IMR-90 (cell line): ENCODE results near the gene BEGAIN. TPM values are rescaled to one million over a fixed set of nuclear protein-coding genes. Genes with fewer than 3 reads are reported as not detected.

Experiments used
- ATAC-seq: fragments of 200-7000 bp; cut with Tn5 transposase; 2 replicates; pipeline ENCODE4 v1.9.1; 2020; ENCODE audit warnings: low read depth, mild to moderate bottlenecking, moderate library complexity
- BruUV-seq: library from RNA; stranded (reverse); fragments of 400-500 nt; replicated peaks from 2 replicates; lab custom pipeline; 2021; lab: Mats Ljungman, UMichigan
- CTCF ChIA-PET: fragments of 300-600 bp; formaldehyde crosslinking; extraction: SDS; loops from one replicate; lab custom pipeline; 2021; ENCODE audit warnings: antibody characterized with exemption; lab: Yijun Ruan, JAX
- POLR2A ChIA-PET: fragments of 300-600 bp; sonication (Branson Sonifier 250); formaldehyde crosslinking; loops from one replicate; lab custom pipeline; 2022; ENCODE audit warnings: antibody characterized with exemption; ENCODE audit not compliant: unreplicated experiment; lab: Charles Lee
- DNase-seq: peaks from one replicate; pipeline ENCODE4 v3.0.0; 2013
- H2AFZ ChIP-seq: replicated peaks from 2 replicates; pipeline ENCODE3; 2013; ENCODE audit warnings: low read length, mild to moderate bottlenecking; ENCODE audit not compliant: poor library complexity
- H2AK5ac ChIP-seq: 2 replicates; pipeline ENCODE4 v1.6.1; 2013; ENCODE audit warnings: low read depth, low read length, inconsistent platforms
- H2AK9ac ChIP-seq: replicated peaks from 2 replicates; pipeline ENCODE3; 2013; ENCODE audit warnings: mild to moderate bottlenecking, low read depth, low read length, moderate library complexity; ENCODE audit not compliant: poor library complexity
- H2BK120ac ChIP-seq: 2 replicates; pipeline ENCODE4 v1.6.1; 2013; ENCODE audit warnings: low read depth, low read length, inconsistent platforms
- H2BK15ac ChIP-seq: 3 replicates; pipeline ENCODE4 v1.6.1; 2013; ENCODE audit warnings: low read depth, low read length, inconsistent platforms
- H2BK20ac ChIP-seq: 2 replicates; pipeline ENCODE4 v1.6.1; 2013; ENCODE audit warnings: low read depth, mild to moderate bottlenecking, inconsistent platforms, low read length, moderate library complexity
- H2BK5ac ChIP-seq: 2 replicates; pipeline ENCODE4 v1.6.1; 2013; ENCODE audit warnings: mild to moderate bottlenecking, low read depth, low read length, inconsistent platforms; ENCODE audit not compliant: poor library complexity, severe bottlenecking
- H3K14ac ChIP-seq: replicated peaks from 2 replicates; pipeline ENCODE4 v1.6.1; 2013; ENCODE audit warnings: low read depth, low read length, inconsistent platforms
- H3K18ac ChIP-seq: 2 replicates; pipeline ENCODE4 v1.6.1; 2013; ENCODE audit warnings: low read depth, low read length, control low read depth
- H3K23ac ChIP-seq: 2 replicates; pipeline ENCODE4 v1.6.1; 2013; ENCODE audit warnings: low read depth, low read length, inconsistent platforms
- H3K27ac ChIP-seq: 2 replicates; pipeline ENCODE4 v1.5.1; 2013; ENCODE audit warnings: mild to moderate bottlenecking, control low read depth, low read length; ENCODE audit not compliant: insufficient read depth
- H3K27me3 ChIP-seq: 2 replicates; pipeline ENCODE4 v1.6.1; 2013; ENCODE audit warnings: low read length; ENCODE audit not compliant: control insufficient read depth, insufficient read depth
- H3K36me3 ChIP-seq: 2 replicates; pipeline ENCODE4 v1.6.1; 2013; ENCODE audit warnings: low read length, mixed read lengths; ENCODE audit not compliant: control insufficient read depth, insufficient read depth
- H3K4ac ChIP-seq: 2 replicates; pipeline ENCODE4 v1.6.1; 2013; ENCODE audit warnings: low read depth, low read length, inconsistent platforms
- H3K4me1 ChIP-seq: 2 replicates; pipeline ENCODE4 v1.6.1; 2013; ENCODE audit warnings: low read length, mixed read lengths; ENCODE audit not compliant: control insufficient read depth, insufficient read depth
- H3K4me2 ChIP-seq: 2 replicates; pipeline ENCODE4 v1.6.1; 2013; ENCODE audit warnings: low read depth, mild to moderate bottlenecking, control low read depth, low read length, moderate library complexity
- H3K4me3 ChIP-seq: 2 replicates; pipeline ENCODE4 v1.5.1; 2013; ENCODE audit warnings: low read depth, mild to moderate bottlenecking, control low read depth, low read length, moderate library complexity; ENCODE audit not compliant: insufficient read depth
- H3K56ac ChIP-seq: 2 replicates; pipeline ENCODE4 v1.6.1; 2013; ENCODE audit warnings: low read length, inconsistent platforms; ENCODE audit not compliant: insufficient read depth; ENCODE audit errors: extremely low read depth
- H3K79me1 ChIP-seq, 2 experiments: 2 replicates each; pipeline ENCODE4 v1.6.1; 2013; ENCODE audit warnings: low read length in 2 of 2, inconsistent platforms in 1 of 2, low read depth in 1 of 2
- H3K9ac ChIP-seq: 2 replicates; pipeline ENCODE4 v1.6.1; 2013; ENCODE audit warnings: low read depth, low read length, control low read depth
- H3K9me1 ChIP-seq: 2 replicates; pipeline ENCODE4 v1.6.1; 2013; ENCODE audit warnings: low read length, inconsistent platforms; ENCODE audit not compliant: insufficient read depth
- H3K9me3 ChIP-seq: 2 replicates; pipeline ENCODE4 v1.6.1; 2013; ENCODE audit warnings: low read length; ENCODE audit not compliant: control insufficient read depth, insufficient read depth
- H4K20me1 ChIP-seq: 2 replicates; pipeline ENCODE4 v1.6.1; 2013; ENCODE audit warnings: low read length, inconsistent platforms; ENCODE audit not compliant: insufficient read depth
- H4K5ac ChIP-seq: 2 replicates; pipeline ENCODE4 v1.6.1; 2013; ENCODE audit warnings: mild to moderate bottlenecking, low read depth, low read length, control low read depth
- H4K8ac ChIP-seq, 2 experiments: 2 replicates each; pipeline ENCODE4 v1.6.1; 2013; ENCODE audit warnings: low read depth in 2 of 2, low read length in 2 of 2, control low read depth in 1 of 2, inconsistent platforms in 1 of 2
- H4K91ac ChIP-seq: 2 replicates; pipeline ENCODE4 v1.6.1; 2013; ENCODE audit warnings: low read depth, low read length, inconsistent platforms; ENCODE audit not compliant: insufficient read depth
- CEBPB ChIP-seq: IDR thresholded peaks from 2 replicates; pipeline ENCODE4 v1.6.1; 2012; ENCODE audit warnings: low read depth, low read length, improper control_type of control experiment
- CHD1 ChIP-seq: IDR thresholded peaks from 2 replicates; pipeline ENCODE4 v1.6.1; 2012; ENCODE audit warnings: low read depth, low read length, improper control_type of control experiment
- ELK1 ChIP-seq: fragments of 150-350 bp; IDR thresholded peaks from 2 replicates; pipeline ENCODE4 v1.6.1; 2016; ENCODE audit warnings: low read depth, mild to moderate bottlenecking, low read length, moderate library complexity, borderline replicate concordance
- FOS ChIP-seq: fragments of 150-350 bp; IDR thresholded peaks from 2 replicates; pipeline ENCODE4 v1.6.1; 2016; ENCODE audit warnings: low read depth, low read length
- MAFK ChIP-seq: IDR thresholded peaks from 2 replicates; pipeline ENCODE4 v1.6.1; 2012; ENCODE audit warnings: low read depth, low read length, improper control_type of control experiment
- MAZ ChIP-seq: IDR thresholded peaks from 2 replicates; pipeline ENCODE4 v1.6.1; 2012; ENCODE audit warnings: low read depth, mild to moderate bottlenecking, low read length, improper control_type of control experiment, moderate library complexity, borderline replicate concordance
- MXI1 ChIP-seq: IDR thresholded peaks from 2 replicates; pipeline ENCODE4 v1.6.1; 2012; ENCODE audit warnings: low read depth, mild to moderate bottlenecking, low read length, moderate library complexity, borderline replicate concordance
- NFE2L2 ChIP-seq: fragments of 150-350 bp; IDR thresholded peaks from 2 replicates; pipeline ENCODE4 v1.6.1; 2016; ENCODE audit warnings: low read depth, mild to moderate bottlenecking, low read length
- POLR2A ChIP-seq: IDR thresholded peaks from 2 replicates; pipeline ENCODE4 v1.6.1; 2012; ENCODE audit warnings: mild to moderate bottlenecking, low read depth, low read length
- RAD21 ChIP-seq: IDR thresholded peaks from 2 replicates; pipeline ENCODE4 v1.6.1; 2012; ENCODE audit warnings: low read length, improper control_type of control experiment
- RCOR1 ChIP-seq: IDR thresholded peaks from 2 replicates; pipeline ENCODE4 v1.6.1; 2012; ENCODE audit warnings: mild to moderate bottlenecking, low read length, improper control_type of control experiment; ENCODE audit not compliant: insufficient replicate concordance
- RFX5 ChIP-seq: IDR thresholded peaks from 2 replicates; pipeline ENCODE4 v1.8.0; 2012; ENCODE audit warnings: low read depth, mild to moderate bottlenecking, low read length, moderate library complexity
- SMC3 ChIP-seq: fragments of 150-350 bp; IDR thresholded peaks from 2 replicates; pipeline ENCODE4 v1.6.1; 2016; ENCODE audit warnings: low read depth, mild to moderate bottlenecking, antibody characterized with exemption, low read length, moderate library complexity
- WGBS, 2 experiments: methylation state at CpG; one replicate each; pipeline versions ENCODE4 v1.1.5 to v1.1.7; 2013; ENCODE audit warnings: missing lambda C conversion rate in 2 of 2; ENCODE audit not compliant: insufficient read length in 1 of 2; ENCODE audit errors: extremely low coverage in 2 of 2; 5-methylcytosine and 5-hydroxymethylcytosine counted together
- dilution Hi-C: fragments of 300-500 bp; cut with HindIII; formaldehyde crosslinking; loops from one replicate; pipeline ENCODE4 v1.14.3; 2018; ENCODE audit warnings: low sequenced_read_pairs; ENCODE audit not compliant: unreplicated experiment
- in situ Hi-C: fragments of 300-500 bp; cut with MboI; formaldehyde crosslinking; loops from 3 replicates; pipeline ENCODE4 v1.14.3; 2019; ENCODE audit warnings: low sequenced_read_pairs, inconsistent platforms, mixed read lengths
- intact Hi-C: fragments of 100-400 bp; cut with micrococcal nuclease; formaldehyde crosslinking; loops from 2 replicates; pipeline ENCODE4 v1.10.0; 2022
- polyA plus RNA-seq, 3 experiments: library from polyadenylated mRNA; depleted of rRNA; stranded (reverse); fragments of >200 nt; gene quantifications; 2 replicates each; pipeline ENCODE4 v1.2.3, GENCODE V29; 2012; ENCODE audit warnings: low replicate concordance in 1 of 3
- total RNA-seq: library from RNA; depleted of rRNA; stranded (reverse); fragments of >200 nt; gene quantifications from 2 replicates; pipeline ENCODE4 v1.2.3, GENCODE V29; 2012
- TF ChIP-seq, protein P1 (sequence below): fragments of 150-350 bp; IDR thresholded peaks from 2 replicates; pipeline ENCODE4 v1.6.1; 2017; ENCODE audit warnings: mild to moderate bottlenecking, antibody characterized with exemption, low read length, low read depth
- TF ChIP-seq, protein P2 (sequence below): conservative IDR thresholded peaks from 2 replicates; pipeline ENCODE4 v1.5.1; 2012; ENCODE audit warnings: mild to moderate bottlenecking, low read depth, low read length, improper control_type of control experiment

The BEGAIN gene
- total and polyA plus RNA-seq, 2 of the 4 experiments (the other 2 are of a cell fraction), result 0.18 to 0.99 TPM

GRCh38 chr14:100490252-100490651, 97.0 kb downstream of the BEGAIN start:
- ChIA-PET CTCF (no interaction called here), POLR2A (no interaction called here)
- no peaks in the 10 kb centered on the region for H3K27me3 ChIP-seq
- no peak overlapping the region for H2BK5ac ChIP-seq
- no peak overlapping the region for H3K27ac ChIP-seq
- dilution Hi-C loops (no loop called here), in situ Hi-C loops (no loop called here), intact Hi-C loops (no loop called here)
- H2BK20ac ChIP-seq, result no peak overlapping the region
- no peak overlapping the region for H2BK15ac ChIP-seq
- no peaks in the 10 kb centered on the region for H3K9me3 ChIP-seq
- no peak overlapping the region for H2AK9ac ChIP-seq
- H4K8ac ChIP-seq, result no peak overlapping the region
- no peak overlapping the region for H4K91ac ChIP-seq
- DNase-seq (no peak), ATAC-seq (no peak)
- no peak overlapping the region for H3K56ac ChIP-seq
- no peak overlapping the region for H2AK5ac ChIP-seq
- no peaks in the 10 kb centered on the region for H3K79me1 ChIP-seq
- peaks cover 2% of the 10 kb centered on the region; the same call in 1 of the 2 replicates for H3K36me3 ChIP-seq
- peaks cover 9% of the 10 kb centered on the region; the same call in 1 of the 2 replicates for H3K9me1 ChIP-seq
- H3K9ac ChIP-seq, result no peak overlapping the region
- H3K14ac ChIP-seq, result no peak overlapping the region
- WGBS, 2 experiments, result 80% methylated on average over 1 of the region's 4 CpGs; no CpG with 5 or more reads in 1 of the 2 experiments
- no peak overlapping the region for H2BK120ac ChIP-seq
- H2AFZ ChIP-seq, result no peak overlapping the region
- TF ChIP-seq NFE2L2 (no peak), SMC3 (no peak), MXI1 (no peak), RAD21 (no peak), MAZ (no peak), MAFK (no peak), POLR2A (no peak), FOS (no peak), RFX5 (no peak), CHD1 (no peak), RCOR1 (no peak), CEBPB (no peak), ELK1 (no peak)
- TF ChIP-seq, protein P1, sequence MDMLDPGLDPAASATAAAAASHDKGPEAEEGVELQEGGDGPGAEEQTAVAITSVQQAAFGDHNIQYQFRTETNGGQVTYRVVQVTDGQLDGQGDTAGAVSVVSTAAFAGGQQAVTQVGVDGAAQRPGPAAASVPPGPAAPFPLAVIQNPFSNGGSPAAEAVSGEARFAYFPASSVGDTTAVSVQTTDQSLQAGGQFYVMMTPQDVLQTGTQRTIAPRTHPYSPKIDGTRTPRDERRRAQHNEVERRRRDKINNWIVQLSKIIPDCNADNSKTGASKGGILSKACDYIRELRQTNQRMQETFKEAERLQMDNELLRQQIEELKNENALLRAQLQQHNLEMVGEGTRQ, result no peak
- TF ChIP-seq, protein P2, sequence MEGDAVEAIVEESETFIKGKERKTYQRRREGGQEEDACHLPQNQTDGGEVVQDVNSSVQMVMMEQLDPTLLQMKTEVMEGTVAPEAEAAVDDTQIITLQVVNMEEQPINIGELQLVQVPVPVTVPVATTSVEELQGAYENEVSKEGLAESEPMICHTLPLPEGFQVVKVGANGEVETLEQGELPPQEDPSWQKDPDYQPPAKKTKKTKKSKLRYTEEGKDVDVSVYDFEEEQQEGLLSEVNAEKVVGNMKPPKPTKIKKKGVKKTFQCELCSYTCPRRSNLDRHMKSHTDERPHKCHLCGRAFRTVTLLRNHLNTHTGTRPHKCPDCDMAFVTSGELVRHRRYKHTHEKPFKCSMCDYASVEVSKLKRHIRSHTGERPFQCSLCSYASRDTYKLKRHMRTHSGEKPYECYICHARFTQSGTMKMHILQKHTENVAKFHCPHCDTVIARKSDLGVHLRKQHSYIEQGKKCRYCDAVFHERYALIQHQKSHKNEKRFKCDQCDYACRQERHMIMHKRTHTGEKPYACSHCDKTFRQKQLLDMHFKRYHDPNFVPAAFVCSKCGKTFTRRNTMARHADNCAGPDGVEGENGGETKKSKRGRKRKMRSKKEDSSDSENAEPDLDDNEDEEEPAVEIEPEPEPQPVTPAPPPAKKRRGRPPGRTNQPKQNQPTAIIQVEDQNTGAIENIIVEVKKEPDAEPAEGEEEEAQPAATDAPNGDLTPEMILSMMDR, result no peak
- H4K5ac ChIP-seq, result no peak overlapping the region
- no peak overlapping the region for H3K18ac ChIP-seq
- peaks cover 23% of the 10 kb centered on the region for H4K20me1 ChIP-seq
- H3K4me2 ChIP-seq, result no peak overlapping the region
- no peak overlapping the region for H3K4ac ChIP-seq
- no TSS peak for BruUV-seq
- no peak overlapping the region for H3K23ac ChIP-seq
- H3K4me1 ChIP-seq, result no peaks in the 10 kb centered on the region
- no peak overlapping the region for H3K4me3 ChIP-seq
